ENCODE measurements around the gene IMMP2L.

Gene IMMP2L

GRCh38 chr7:111556977-111557376, 5.3 kb downstream of the IMMP2L start:
- no peak for FAIRE-seq

- no peak for FAIRE-seq
Observed at GRCh38 chr7:111554086-111554485, 8.2 kb downstream of the IMMP2L start.

- no peak for FAIRE-seq
Observed at GRCh38 chr7:111541067-111541466, 21.2 kb downstream of the IMMP2L start.

GRCh38 chr7:111540199-111540815, 22.0 kb downstream of the IMMP2L start:
- FAIRE-seq: no peak

GRCh38 chr7:111537134-111537533, 25.2 kb downstream of the IMMP2L start:
- no peak for FAIRE-seq

GRCh38 chr7:111535142-111535870, 27.0 kb downstream of the IMMP2L start:
- no peak for FAIRE-seq

GRCh38 chr7:111532625-111533024, 29.7 kb downstream of the IMMP2L start:
- FAIRE-seq: no peak

- FAIRE-seq: no peak
Observed at GRCh38 chr7:111531993-111532392, 30.3 kb downstream of the IMMP2L start.

GRCh38 chr7:111530356-111530668, 32.0 kb downstream of the IMMP2L start:
- no peak for FAIRE-seq

- no peak for FAIRE-seq
Observed at GRCh38 chr7:111529507-111530355, 32.6 kb downstream of the IMMP2L start.

GRCh38 chr7:111528331-111528730, 34.0 kb downstream of the IMMP2L start:
- FAIRE-seq: no peak

- no peak for FAIRE-seq
Observed at GRCh38 chr7:111527545-111527944, 34.7 kb downstream of the IMMP2L start.

GRCh38 chr7:111525100-111525499, 37.2 kb downstream of the IMMP2L start:
- FAIRE-seq: no peak

- no peak for FAIRE-seq
Observed at GRCh38 chr7:111521660-111522059, 40.6 kb downstream of the IMMP2L start.

- FAIRE-seq: no peak
Observed at GRCh38 chr7:111518264-111518663, 44.0 kb downstream of the IMMP2L start.

GRCh38 chr7:111517549-111517951, 44.7 kb downstream of the IMMP2L start:
- FAIRE-seq: no peak

GRCh38 chr7:111516612-111517011, 45.7 kb downstream of the IMMP2L start:
- FAIRE-seq: no peak

- no peak for FAIRE-seq
Observed at GRCh38 chr7:111513566-111513965, 48.7 kb downstream of the IMMP2L start.

- FAIRE-seq: no peak
Observed at GRCh38 chr7:111511845-111512244, 50.4 kb downstream of the IMMP2L start.

- FAIRE-seq: no peak
Observed at GRCh38 chr7:111510584-111511378, 51.5 kb downstream of the IMMP2L start.

- no peak for FAIRE-seq
Observed at GRCh38 chr7:111510062-111510461, 52.2 kb downstream of the IMMP2L start.

- FAIRE-seq: no peak
Observed at GRCh38 chr7:111509288-111509687, 53.0 kb downstream of the IMMP2L start.

- no peak for FAIRE-seq
Observed at GRCh38 chr7:111508387-111508786, 53.9 kb downstream of the IMMP2L start.
